ENCODE results near the gene OMP.

DNA sequence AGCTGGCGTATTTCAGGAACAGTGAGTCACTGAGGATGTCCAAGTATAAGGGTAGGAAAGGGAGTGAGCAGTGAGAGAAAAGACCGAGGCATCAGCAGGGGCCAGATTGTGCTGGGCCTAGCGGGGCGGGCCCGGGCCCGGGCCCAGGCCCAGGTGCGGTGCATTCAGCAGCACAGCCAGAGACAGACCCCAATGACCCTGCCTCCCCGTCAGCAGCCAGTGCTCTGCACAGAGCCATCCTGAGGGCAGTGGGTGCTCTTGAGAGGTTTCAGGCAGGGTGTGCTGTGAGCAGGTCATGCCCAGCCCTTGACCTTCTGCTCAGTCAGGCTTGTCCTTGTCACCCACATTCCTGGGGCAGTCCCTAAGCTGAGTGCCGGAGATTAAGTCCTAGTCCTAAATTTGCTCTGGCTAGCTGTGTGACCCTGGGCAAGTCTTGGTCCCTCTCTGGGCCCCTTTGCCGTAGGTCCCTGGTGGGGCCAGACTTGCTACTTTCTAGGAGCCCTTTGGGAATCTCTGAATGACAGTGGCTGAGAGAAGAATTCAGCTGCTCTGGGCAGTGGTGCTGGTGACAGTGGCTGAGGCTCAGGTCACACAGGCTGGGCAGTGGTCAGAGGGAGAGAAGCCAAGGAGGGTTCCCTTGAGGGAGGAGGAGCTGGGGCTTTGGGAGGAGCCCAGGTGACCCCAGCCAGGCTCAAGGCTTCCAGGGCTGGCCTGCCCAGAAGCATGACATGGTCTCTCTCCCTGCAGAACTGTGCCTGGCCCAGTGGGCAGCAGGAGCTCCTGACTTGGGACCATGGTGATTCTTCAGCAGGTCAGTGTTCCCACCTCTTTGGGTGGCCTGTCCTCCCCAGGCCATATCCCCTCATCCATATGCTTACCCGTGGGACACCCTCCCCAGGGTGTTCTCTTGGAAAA is 27.5 kb downstream of the OMP start:
- TF ChIP-seq POLR2A (IDR thresholded peaks at IDR 0.05): no peak
- TF ChIP-seq, protein P1, sequence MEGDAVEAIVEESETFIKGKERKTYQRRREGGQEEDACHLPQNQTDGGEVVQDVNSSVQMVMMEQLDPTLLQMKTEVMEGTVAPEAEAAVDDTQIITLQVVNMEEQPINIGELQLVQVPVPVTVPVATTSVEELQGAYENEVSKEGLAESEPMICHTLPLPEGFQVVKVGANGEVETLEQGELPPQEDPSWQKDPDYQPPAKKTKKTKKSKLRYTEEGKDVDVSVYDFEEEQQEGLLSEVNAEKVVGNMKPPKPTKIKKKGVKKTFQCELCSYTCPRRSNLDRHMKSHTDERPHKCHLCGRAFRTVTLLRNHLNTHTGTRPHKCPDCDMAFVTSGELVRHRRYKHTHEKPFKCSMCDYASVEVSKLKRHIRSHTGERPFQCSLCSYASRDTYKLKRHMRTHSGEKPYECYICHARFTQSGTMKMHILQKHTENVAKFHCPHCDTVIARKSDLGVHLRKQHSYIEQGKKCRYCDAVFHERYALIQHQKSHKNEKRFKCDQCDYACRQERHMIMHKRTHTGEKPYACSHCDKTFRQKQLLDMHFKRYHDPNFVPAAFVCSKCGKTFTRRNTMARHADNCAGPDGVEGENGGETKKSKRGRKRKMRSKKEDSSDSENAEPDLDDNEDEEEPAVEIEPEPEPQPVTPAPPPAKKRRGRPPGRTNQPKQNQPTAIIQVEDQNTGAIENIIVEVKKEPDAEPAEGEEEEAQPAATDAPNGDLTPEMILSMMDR (IDR thresholded peaks at IDR 0.05): no peak
- no peak for TF ChIP-seq POLR2AphosphoS5 (IDR thresholded peaks at IDR 0.05)
